ENCODE results near the gene CCDC86. TPM values are rescaled to one million over a fixed set of nuclear protein-coding genes. Genes with fewer than 3 reads are reported as not detected.

The CCDC86 gene
- total and polyA plus RNA-seq, 9 of the 15 experiments (the other 6 are each of a cell fraction or from before 2014, with no cell fraction given) = 4.6 to 102 (median 25.2) TPM

DNA sequence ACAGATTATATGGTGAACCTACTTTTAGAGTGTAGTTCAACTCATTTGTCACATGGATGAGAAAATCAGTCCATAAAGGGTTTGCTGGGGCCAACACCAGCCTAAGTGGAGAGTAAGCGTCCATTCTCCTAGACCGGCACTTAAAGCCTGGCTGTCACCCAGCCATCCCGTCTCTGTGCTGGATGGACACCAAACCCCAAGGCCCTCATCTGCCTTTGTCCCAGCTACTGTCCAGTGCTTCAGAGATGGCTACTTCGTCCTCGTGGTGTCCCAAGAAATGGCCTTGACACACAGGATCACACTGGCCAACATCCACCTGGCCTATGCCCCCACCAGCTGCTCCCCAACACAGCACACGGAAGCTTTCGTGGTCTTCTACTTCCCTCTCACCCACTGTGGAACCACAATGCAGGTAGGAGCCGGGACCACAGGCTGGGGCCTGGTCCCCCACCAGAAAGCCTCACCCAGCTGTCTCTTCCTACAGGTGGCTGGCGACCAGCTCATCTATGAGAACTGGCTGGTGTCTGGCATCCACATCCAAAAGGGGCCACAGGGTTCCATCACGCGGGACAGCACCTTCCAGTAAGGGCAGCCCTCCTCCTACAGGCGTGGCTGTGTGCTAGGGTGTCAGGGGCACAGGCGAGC lies 28.9 kb downstream of the CCDC86 start (continued):
- TF ChIP-seq, protein P1, sequence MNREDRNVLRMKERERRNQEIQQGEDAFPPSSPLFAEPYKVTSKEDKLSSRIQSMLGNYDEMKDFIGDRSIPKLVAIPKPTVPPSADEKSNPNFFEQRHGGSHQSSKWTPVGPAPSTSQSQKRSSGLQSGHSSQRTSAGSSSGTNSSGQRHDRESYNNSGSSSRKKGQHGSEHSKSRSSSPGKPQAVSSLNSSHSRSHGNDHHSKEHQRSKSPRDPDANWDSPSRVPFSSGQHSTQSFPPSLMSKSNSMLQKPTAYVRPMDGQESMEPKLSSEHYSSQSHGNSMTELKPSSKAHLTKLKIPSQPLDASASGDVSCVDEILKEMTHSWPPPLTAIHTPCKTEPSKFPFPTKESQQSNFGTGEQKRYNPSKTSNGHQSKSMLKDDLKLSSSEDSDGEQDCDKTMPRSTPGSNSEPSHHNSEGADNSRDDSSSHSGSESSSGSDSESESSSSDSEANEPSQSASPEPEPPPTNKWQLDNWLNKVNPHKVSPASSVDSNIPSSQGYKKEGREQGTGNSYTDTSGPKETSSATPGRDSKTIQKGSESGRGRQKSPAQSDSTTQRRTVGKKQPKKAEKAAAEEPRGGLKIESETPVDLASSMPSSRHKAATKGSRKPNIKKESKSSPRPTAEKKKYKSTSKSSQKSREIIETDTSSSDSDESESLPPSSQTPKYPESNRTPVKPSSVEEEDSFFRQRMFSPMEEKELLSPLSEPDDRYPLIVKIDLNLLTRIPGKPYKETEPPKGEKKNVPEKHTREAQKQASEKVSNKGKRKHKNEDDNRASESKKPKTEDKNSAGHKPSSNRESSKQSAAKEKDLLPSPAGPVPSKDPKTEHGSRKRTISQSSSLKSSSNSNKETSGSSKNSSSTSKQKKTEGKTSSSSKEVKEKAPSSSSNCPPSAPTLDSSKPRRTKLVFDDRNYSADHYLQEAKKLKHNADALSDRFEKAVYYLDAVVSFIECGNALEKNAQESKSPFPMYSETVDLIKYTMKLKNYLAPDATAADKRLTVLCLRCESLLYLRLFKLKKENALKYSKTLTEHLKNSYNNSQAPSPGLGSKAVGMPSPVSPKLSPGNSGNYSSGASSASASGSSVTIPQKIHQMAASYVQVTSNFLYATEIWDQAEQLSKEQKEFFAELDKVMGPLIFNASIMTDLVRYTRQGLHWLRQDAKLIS (CRISPR knock-in tag; IDR thresholded peaks at IDR 0.05) = no peak
- no peak for TF ChIP-seq ZNF165 (CRISPR knock-in tag; IDR thresholded peaks at IDR 0.05; ENCODE audit: borderline replicate concordance)
- TF ChIP-seq PRMT5 (CRISPR knock-in tag; IDR thresholded peaks at IDR 0.05) = no peak
- TF ChIP-seq FOS (IDR thresholded peaks at IDR 0.05; ENCODE audit: extremely low read depth, insufficient read length) = no peak

DNA sequence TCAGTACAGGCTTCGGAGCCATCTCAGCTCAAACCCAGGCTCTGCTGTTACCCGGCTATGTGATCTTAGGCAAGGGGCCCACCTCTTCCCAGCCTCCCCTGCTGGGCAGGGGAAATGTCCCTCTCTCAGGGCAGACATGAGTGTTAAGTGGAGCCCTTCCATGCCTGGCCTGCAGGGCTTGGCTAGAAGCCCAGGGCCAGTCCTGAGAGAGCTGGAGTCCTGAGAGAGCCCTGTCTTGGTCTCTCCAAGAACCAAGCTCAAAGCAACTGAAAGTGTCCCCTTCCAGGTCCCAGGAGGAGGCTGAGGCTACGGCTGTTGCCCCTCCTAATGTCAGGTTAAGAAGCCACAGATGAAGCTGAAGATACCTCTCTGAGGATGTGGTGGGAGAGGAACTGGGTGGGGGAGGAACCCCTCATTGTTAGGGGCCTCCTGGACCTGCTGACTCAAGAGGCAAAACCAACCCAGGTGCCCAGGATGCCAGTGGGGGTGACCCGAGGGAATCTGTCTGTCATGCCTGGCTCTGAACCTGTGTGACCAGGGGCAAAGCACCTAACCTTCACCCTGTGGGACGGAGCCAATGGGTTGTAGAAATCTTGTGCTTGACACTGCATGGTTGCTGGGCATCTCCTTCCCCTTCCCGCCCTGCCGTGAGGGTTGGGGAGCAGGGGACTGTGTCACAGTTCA lies 29.6 kb downstream of the CCDC86 start:
- DNase-seq (ENCODE audit: extremely low read depth in 1 of 4, low spot score in 3 of 4) (no peak), FAIRE-seq (peak; percentile 19), ATAC-seq (peak; percentile 62)
- Histone ChIP-seq H3K27me3 (ENCODE audit: control insufficient read depth in 2 of 2, insufficient read depth in 2 of 2, low read length in 2 of 2) (no peaks in the 10 kb centered on the region), H3K4me1 (replicated peaks in 1 of 2; ENCODE audit: control insufficient read depth in 2 of 2, insufficient read depth in 2 of 2, low read length in 2 of 2) (peaks cover 6 to 29% of the 10 kb centered on the region in 2 experiments; a peak in 4 of 5 replicates), H3K4me2 (ENCODE audit: insufficient read depth, low read length) (no peak overlapping the region), H3K9ac (ENCODE audit: insufficient read depth in 1 of 2, low read depth in 2 of 2, low read length in 2 of 2) (peak overlapping the region in 1 of 2 experiments; percentile 59; a peak in 1 of 4 replicates), H3K27ac (ENCODE audit: extremely low read depth, low read depth, low read length) (no peak overlapping the region), H3K4me3 (no peak overlapping the region), H3K9me1 (ENCODE audit: control insufficient read depth, insufficient read depth, low read length) (peaks cover 3% of the 10 kb centered on the region), H3K79me2 (ENCODE audit: control insufficient read depth, insufficient read depth, low read length) (no peaks in the 10 kb centered on the region), H4K20me1 (replicated peaks; ENCODE audit: control insufficient read depth, insufficient read depth, low read length) (no peaks in the 10 kb centered on the region; the same call in 1 of the 2 replicates), H3K9me3 (replicated peaks; ENCODE audit: control insufficient read depth, insufficient read depth, low read depth, low read length) (no peaks in the 10 kb centered on the region), H2AFZ (ENCODE audit: low read depth, low read length) (no peak overlapping the region), H3K36me3 (ENCODE audit: control insufficient read depth, insufficient read depth, low read length) (no peaks in the 10 kb centered on the region)
- in situ Hi-C loops (cut with MboI) (no loop called here), intact Hi-C loops (cut with micrococcal nuclease) (no loop called here)
- no TSS peak for BruUV-seq (replicated peaks)
- CTCF ChIA-PET (ENCODE audit: low intra/inter-chr PET ratio) = no interaction called here
- POLR2A ChIA-PET = interaction anchor here (1.0 to 2.1 kb wide), 4 partner anchors 16 to 42 kb away, joined by 3 to 7 read pairs (median 5); partner anchors contain the start of gene TMEM109
- TF ChIP-seq, protein P2, sequence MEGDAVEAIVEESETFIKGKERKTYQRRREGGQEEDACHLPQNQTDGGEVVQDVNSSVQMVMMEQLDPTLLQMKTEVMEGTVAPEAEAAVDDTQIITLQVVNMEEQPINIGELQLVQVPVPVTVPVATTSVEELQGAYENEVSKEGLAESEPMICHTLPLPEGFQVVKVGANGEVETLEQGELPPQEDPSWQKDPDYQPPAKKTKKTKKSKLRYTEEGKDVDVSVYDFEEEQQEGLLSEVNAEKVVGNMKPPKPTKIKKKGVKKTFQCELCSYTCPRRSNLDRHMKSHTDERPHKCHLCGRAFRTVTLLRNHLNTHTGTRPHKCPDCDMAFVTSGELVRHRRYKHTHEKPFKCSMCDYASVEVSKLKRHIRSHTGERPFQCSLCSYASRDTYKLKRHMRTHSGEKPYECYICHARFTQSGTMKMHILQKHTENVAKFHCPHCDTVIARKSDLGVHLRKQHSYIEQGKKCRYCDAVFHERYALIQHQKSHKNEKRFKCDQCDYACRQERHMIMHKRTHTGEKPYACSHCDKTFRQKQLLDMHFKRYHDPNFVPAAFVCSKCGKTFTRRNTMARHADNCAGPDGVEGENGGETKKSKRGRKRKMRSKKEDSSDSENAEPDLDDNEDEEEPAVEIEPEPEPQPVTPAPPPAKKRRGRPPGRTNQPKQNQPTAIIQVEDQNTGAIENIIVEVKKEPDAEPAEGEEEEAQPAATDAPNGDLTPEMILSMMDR (IDR thresholded peaks at IDR 0.05 in 2 of 3, conservative IDR thresholded peaks at IDR 0.05 in 1 of 3; ENCODE audit: insufficient read depth in 2 of 3, low read depth in 1 of 3, low read length in 3 of 3) = peak in 1 of 3 experiments; percentile 16; a peak in 1 of 6 replicates
- TF ChIP-seq MCM7 (IDR thresholded peaks at IDR 0.05) = no peak
- TF ChIP-seq NFIC (IDR thresholded peaks at IDR 0.05) = peak; percentile 60
- no peak for TF ChIP-seq ZSCAN29 (IDR thresholded peaks at IDR 0.05)
- no peak for TF ChIP-seq KLF6 (CRISPR knock-in tag; IDR thresholded peaks at IDR 0.05; ENCODE audit: borderline replicate concordance)
- TF ChIP-seq, protein P3, sequence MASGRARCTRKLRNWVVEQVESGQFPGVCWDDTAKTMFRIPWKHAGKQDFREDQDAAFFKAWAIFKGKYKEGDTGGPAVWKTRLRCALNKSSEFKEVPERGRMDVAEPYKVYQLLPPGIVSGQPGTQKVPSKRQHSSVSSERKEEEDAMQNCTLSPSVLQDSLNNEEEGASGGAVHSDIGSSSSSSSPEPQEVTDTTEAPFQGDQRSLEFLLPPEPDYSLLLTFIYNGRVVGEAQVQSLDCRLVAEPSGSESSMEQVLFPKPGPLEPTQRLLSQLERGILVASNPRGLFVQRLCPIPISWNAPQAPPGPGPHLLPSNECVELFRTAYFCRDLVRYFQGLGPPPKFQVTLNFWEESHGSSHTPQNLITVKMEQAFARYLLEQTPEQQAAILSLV (tag; IDR thresholded peaks at IDR 0.05) = no peak
- no peak for TF ChIP-seq ZFP1 (CRISPR knock-in tag; IDR thresholded peaks at IDR 0.05)
- 70% methylated on average over 7 of the region's 7 CpGs for WGBS (ENCODE audit: insufficient coverage, low coverage, missing lambda C conversion rate)
